Calu3 (cell line): ENCODE results near the gene SPON1. TPM values are rescaled to one million over a fixed set of nuclear protein-coding genes. Genes with fewer than 3 reads are reported as not detected.

Experiments
- BruUV-seq: library from RNA; stranded (reverse); fragments of 400-500 nt; replicated peaks from 2 replicates; lab custom pipeline; 2021; lab: Mats Ljungman, UMichigan
- CTCF ChIA-PET: fragments of 300-600 bp; sonication (Branson Sonifier 250); formaldehyde crosslinking; loops from one replicate; lab custom pipeline; 2022; ENCODE audit warnings: antibody characterized with exemption; lab: Charles Lee
- DNase-seq: peaks from one replicate; pipeline ENCODE4 v3.0.0; 2022
- H3K27ac Mint-ChIP-seq: one replicate; pipeline ENCODE4 v1.8.0; 2022; ENCODE audit warnings: mixed read lengths; ENCODE audit not compliant: unreplicated experiment
- H3K27me3 Mint-ChIP-seq: one replicate; pipeline ENCODE4 v1.8.0; 2022; ENCODE audit warnings: mixed read lengths; ENCODE audit not compliant: unreplicated experiment
- H3K36me3 Mint-ChIP-seq: one replicate; pipeline ENCODE4 v1.8.0; 2022; ENCODE audit warnings: mild to moderate bottlenecking, moderate library complexity, mixed read lengths; ENCODE audit not compliant: insufficient read depth, unreplicated experiment
- H3K4me1 Mint-ChIP-seq: one replicate; pipeline ENCODE4 v1.8.0; 2022; ENCODE audit warnings: mild to moderate bottlenecking, low read depth, mixed read lengths; ENCODE audit not compliant: unreplicated experiment
- H3K4me3 Mint-ChIP-seq: one replicate; pipeline ENCODE4 v1.8.0; 2022; ENCODE audit warnings: mild to moderate bottlenecking, low read depth, moderate library complexity, mixed read lengths; ENCODE audit not compliant: unreplicated experiment
- H3K9me3 Mint-ChIP-seq: one replicate; pipeline ENCODE4 v1.8.0; 2022; ENCODE audit warnings: low read depth, mixed read lengths; ENCODE audit not compliant: unreplicated experiment
- intact Hi-C: fragments of 100-400 bp; cut with micrococcal nuclease; formaldehyde crosslinking; loops from one replicate; pipeline ENCODE4 v1.10.0; 2022; ENCODE audit not compliant: unreplicated experiment
- total RNA-seq: library from RNA; stranded (reverse); gene quantifications from 2 replicates; pipeline ENCODE4 v1.2.3, GENCODE V29; 2022
- TF ChIP-seq, protein P1 (sequence below): fragments of 200-600 bp; IDR thresholded peaks from one replicate; pipeline ENCODE4 v1.8.0; 2022; ENCODE audit warnings: antibody characterized with exemption; ENCODE audit not compliant: unreplicated experiment

The SPON1 gene
- total RNA-seq, 1 experiment from 2014 or later: not detected

- TF ChIP-seq, protein P1, sequence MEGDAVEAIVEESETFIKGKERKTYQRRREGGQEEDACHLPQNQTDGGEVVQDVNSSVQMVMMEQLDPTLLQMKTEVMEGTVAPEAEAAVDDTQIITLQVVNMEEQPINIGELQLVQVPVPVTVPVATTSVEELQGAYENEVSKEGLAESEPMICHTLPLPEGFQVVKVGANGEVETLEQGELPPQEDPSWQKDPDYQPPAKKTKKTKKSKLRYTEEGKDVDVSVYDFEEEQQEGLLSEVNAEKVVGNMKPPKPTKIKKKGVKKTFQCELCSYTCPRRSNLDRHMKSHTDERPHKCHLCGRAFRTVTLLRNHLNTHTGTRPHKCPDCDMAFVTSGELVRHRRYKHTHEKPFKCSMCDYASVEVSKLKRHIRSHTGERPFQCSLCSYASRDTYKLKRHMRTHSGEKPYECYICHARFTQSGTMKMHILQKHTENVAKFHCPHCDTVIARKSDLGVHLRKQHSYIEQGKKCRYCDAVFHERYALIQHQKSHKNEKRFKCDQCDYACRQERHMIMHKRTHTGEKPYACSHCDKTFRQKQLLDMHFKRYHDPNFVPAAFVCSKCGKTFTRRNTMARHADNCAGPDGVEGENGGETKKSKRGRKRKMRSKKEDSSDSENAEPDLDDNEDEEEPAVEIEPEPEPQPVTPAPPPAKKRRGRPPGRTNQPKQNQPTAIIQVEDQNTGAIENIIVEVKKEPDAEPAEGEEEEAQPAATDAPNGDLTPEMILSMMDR: no peak
- H3K9me3 Mint-ChIP-seq: peaks cover 17% of the 10 kb centered on the region
- H3K27ac Mint-ChIP-seq: no peak overlapping the region
- peaks cover 18% of the 10 kb centered on the region for H3K27me3 Mint-ChIP-seq
- no peak overlapping the region for H3K4me3 Mint-ChIP-seq
- peaks cover 15% of the 10 kb centered on the region for H3K4me1 Mint-ChIP-seq
- BruUV-seq: no TSS peak
- no peak for DNase-seq
- intact Hi-C loops: no loop called here
- no peaks in the 10 kb centered on the region for H3K36me3 Mint-ChIP-seq
- CTCF ChIA-PET: no interaction called here
Measured at GRCh38 chr11:14127679-14128078, 165.2 kb downstream of the SPON1 start.

DNA sequence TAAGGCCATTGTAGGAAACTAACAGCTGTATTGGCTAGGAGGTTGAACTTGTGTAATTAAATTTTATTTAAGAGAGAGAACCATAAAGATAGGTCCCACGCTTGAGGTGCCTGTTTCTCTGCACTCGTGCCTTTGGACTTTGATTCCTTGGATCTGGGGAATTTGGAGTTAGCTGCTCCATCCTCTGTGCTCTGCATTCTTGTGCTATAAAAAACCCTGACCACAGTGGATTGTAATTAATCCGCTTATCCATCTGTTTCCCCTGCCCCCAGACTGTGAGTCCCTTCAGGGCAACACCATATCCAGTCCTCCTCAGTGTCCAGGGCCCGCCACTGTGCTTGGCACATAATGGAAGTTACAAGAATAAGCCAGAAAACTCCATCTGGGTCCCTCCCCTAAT, 169.8 kb downstream of the SPON1 start:
- intact Hi-C loops: no loop called here
- Mint-ChIP-seq H3K27ac (no peak overlapping the region), H3K4me1 (no peaks in the 10 kb centered on the region), H3K36me3 (no peaks in the 10 kb centered on the region), H3K4me3 (no peak overlapping the region), H3K9me3 (peaks cover 4% of the 10 kb centered on the region), H3K27me3 (peaks cover 32% of the 10 kb centered on the region)
- DNase-seq: no peak
- TF ChIP-seq, protein P1: no peak
- CTCF ChIA-PET: no interaction called here
- BruUV-seq: no TSS peak

DNA sequence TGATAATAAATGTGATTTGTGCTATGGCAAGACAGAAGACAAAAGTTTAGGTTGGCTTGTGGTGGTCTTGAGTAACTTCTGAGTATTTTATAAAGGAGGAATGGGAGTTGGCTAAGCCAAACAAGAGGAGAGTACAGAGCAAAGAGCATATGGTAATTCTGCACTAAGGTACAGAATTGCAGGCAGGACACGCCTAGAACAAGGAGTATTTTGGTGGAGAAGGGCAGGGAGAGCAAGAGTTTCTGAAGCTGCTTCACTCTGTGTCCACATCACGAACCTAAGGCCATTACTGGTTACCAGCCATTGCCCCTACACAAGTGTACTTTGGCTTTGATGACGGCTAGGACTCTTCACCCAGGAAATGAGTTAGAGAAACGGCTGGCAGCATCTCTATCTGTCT, 170.9 kb downstream of the SPON1 start:
- TF ChIP-seq, protein P1: no peak

DNA sequence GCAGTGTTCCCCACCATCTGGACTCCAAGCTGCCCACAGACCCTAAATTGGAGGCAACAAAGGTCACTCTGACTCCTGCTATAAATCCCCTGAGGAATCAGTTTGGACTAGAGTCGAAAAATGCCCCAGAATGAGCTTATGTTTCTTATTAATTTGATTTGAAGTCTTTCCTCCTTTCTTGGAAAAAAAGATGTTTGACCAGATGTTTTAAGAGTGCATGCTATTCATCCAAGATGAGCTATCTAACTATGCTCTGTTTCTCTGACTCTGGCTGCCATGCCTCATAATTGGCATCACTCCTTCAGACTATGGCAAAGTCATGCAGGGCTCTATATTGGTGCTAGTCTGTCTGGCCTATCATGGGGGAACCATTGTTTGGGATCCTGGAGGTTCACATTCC, 174.0 kb downstream of the SPON1 start:
- intact Hi-C loops: no loop called here
- Mint-ChIP-seq H3K9me3 (no peaks in the 10 kb centered on the region), H3K27ac (no peak overlapping the region), H3K27me3 (peaks cover 21% of the 10 kb centered on the region), H3K36me3 (no peaks in the 10 kb centered on the region), H3K4me1 (no peaks in the 10 kb centered on the region), H3K4me3 (no peak overlapping the region)
- TF ChIP-seq, protein P1: no peak
- DNase-seq: no peak
- CTCF ChIA-PET: no interaction called here
- no TSS peak for BruUV-seq

More for the DNA sequence above, 170.9 kb downstream of the SPON1 start:
- no TSS peak for BruUV-seq
- Mint-ChIP-seq H3K4me1 (no peaks in the 10 kb centered on the region), H3K27me3 (peaks cover 32% of the 10 kb centered on the region), H3K4me3 (no peak overlapping the region), H3K27ac (no peak overlapping the region), H3K36me3 (no peaks in the 10 kb centered on the region), H3K9me3 (peaks cover 3% of the 10 kb centered on the region)
- intact Hi-C loops: no loop called here
- CTCF ChIA-PET: no interaction called here
- DNase-seq: no peak
